D721Med (cell line): ENCODE results near the gene KISS1R.

Source experiments
- DNase-seq: peaks from one replicate; pipeline ENCODE4 v3.0.0; 2011; ENCODE audit warnings: low spot score; ENCODE audit not compliant: insufficient read length
- FAIRE-seq: peaks from 2 replicates; lab custom pipeline; 2011; peaks lifted over from hg19 to GRCh38; lab: Jason Lieb, UNC
- TF ChIP-seq, protein P1 (sequence below): IDR thresholded peaks from 2 replicates; pipeline ENCODE4 v1.5.1; 2012; ENCODE audit warnings: mild to moderate bottlenecking, control low read depth; ENCODE audit not compliant: insufficient read depth; ENCODE audit errors: missing control alignments

The KISS1R gene

DNA sequence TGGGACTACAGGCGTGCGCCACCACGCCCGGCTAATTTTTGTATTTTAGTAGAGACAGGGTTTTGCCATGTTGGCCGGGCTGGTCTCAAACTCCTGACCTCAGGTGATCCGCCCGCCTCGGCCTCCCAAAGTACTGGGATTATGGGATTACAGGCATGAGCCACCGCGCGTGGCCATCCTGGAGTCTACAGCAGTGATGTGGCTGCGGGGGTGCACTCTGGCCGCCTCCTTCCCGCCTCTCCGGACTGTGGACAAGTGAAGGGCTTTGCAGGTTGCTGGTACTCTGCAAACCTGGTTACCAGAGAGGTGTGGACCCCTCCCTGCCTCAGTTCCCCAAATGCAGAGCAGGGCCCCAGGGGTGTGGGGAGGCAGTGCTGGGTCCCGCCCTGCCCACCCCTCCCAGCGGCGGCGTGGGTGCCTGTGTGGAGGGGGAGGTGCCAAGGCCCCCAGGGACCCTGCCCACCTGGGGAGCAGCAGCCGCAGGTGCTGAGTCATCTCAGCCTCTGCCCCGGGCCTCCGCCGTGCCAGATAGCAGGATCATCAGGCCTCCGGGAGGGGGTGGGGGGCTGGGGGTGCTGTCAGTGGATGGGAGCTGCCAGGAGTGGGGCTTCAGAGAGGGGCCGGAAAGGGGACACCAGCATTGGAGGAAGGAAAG is 31.8 kb downstream of the KISS1R start:
- TF ChIP-seq, protein P1, sequence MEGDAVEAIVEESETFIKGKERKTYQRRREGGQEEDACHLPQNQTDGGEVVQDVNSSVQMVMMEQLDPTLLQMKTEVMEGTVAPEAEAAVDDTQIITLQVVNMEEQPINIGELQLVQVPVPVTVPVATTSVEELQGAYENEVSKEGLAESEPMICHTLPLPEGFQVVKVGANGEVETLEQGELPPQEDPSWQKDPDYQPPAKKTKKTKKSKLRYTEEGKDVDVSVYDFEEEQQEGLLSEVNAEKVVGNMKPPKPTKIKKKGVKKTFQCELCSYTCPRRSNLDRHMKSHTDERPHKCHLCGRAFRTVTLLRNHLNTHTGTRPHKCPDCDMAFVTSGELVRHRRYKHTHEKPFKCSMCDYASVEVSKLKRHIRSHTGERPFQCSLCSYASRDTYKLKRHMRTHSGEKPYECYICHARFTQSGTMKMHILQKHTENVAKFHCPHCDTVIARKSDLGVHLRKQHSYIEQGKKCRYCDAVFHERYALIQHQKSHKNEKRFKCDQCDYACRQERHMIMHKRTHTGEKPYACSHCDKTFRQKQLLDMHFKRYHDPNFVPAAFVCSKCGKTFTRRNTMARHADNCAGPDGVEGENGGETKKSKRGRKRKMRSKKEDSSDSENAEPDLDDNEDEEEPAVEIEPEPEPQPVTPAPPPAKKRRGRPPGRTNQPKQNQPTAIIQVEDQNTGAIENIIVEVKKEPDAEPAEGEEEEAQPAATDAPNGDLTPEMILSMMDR: no peak
- no peak for FAIRE-seq
- DNase-seq: no peak

GRCh38 chr19:950352-951066 is 33.4 kb downstream of the KISS1R start:
- FAIRE-seq (no peak), DNase-seq (no peak)
- TF ChIP-seq, protein P1: no peak

- TF ChIP-seq, protein P1: no peak
- FAIRE-seq (no peak), DNase-seq (no peak)
Measured at GRCh38 chr19:952049-952679, 35.0 kb downstream of the KISS1R start.

- TF ChIP-seq, protein P1: no peak
- DNase-seq: no peak
- FAIRE-seq: no peak
Measured at GRCh38 chr19:952680-953444, 35.7 kb downstream of the KISS1R start.

DNA sequence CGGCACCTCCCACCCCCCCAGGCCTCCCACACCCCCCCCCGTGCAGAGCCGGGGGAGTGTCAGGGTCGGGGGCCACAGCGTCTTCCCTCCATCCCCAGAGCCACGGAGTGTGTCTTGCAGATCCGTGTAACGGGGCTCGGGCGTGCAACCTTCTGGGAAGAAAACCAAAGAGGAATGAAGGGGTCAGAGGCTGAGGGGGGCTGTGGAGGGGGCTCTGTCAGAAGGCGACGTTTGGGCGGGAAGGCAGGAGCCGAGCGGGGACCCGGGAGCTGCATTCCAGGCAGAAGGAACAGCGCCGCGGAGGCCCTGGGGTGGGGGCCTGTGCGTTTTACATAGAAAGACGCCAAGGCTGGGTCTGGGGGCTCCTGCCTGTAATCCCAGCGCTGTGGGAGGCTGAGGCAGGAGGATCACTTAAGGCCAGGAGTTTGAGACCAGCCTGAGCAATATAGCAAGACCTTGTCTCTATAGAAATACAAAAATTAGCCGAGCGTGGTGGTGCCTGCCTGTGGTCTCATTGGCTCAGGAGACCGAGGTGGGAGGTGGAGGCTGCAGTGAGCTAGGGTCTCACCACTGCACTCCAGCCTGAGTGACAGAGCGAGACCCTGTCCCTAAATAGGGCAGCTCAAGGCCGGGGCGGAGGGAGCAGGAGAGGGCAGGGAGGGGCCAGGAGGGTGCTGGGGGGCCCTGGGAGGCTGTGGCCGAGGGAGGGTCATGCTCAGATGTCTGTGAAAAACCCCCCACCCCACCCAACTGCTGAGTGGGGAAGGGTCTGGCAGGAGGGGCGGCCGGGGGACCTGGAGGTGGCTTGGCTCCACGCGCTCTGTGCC is 36.5 kb downstream of the KISS1R start:
- DNase-seq: no peak
- TF ChIP-seq, protein P1: no peak
- FAIRE-seq: no peak

- FAIRE-seq (no peak), DNase-seq (no peak)
- TF ChIP-seq, protein P1: no peak
Measured at GRCh38 chr19:954272-954671, 37.1 kb downstream of the KISS1R start.
